ENCODE measurements around the gene EZH1.
A peak's percentile ranks its signal among the peaks of the same experiment; 100 is the strongest.

Gene EZH1

GRCh38 chr17:42748202-42748907 lies 3.5 kb upstream of the EZH1 start:
- TF ChIP-seq, protein P1, sequence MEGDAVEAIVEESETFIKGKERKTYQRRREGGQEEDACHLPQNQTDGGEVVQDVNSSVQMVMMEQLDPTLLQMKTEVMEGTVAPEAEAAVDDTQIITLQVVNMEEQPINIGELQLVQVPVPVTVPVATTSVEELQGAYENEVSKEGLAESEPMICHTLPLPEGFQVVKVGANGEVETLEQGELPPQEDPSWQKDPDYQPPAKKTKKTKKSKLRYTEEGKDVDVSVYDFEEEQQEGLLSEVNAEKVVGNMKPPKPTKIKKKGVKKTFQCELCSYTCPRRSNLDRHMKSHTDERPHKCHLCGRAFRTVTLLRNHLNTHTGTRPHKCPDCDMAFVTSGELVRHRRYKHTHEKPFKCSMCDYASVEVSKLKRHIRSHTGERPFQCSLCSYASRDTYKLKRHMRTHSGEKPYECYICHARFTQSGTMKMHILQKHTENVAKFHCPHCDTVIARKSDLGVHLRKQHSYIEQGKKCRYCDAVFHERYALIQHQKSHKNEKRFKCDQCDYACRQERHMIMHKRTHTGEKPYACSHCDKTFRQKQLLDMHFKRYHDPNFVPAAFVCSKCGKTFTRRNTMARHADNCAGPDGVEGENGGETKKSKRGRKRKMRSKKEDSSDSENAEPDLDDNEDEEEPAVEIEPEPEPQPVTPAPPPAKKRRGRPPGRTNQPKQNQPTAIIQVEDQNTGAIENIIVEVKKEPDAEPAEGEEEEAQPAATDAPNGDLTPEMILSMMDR (IDR thresholded peaks at IDR 0.05): no peak

DNA sequence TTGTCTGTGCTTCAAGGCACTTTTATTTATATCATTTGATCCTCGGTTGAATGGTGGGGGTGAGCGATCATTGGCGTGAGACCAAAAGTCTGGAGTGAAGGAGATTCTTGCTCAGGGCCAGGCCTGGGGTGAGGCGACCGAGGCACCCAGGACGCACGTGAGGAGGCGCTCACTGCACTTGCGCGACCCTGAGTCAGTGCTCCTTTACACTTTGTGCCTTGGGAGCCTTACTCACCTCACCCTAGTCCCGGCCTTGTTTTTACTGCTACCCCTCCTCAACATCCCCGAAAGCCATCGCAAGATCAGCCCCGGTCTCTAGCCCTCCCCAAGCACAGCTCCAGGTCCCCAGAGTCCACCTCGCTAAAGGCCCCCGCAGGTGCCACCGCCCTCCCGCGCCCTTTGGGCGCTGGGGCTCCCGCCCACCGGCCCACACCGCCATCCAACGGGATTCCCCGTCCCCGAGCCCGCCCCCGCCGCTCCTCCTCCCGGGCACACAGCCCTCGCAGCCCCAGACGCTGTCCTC lies 496 bp downstream of the EZH1 start:
- TF ChIP-seq, protein P1 (IDR thresholded peaks at IDR 0.05): no peak

- TF ChIP-seq, protein P1 (IDR thresholded peaks at IDR 0.05): no peak
Observed at GRCh38 chr17:42743595-42744282, 1.1 kb downstream of the EZH1 start.

DNA sequence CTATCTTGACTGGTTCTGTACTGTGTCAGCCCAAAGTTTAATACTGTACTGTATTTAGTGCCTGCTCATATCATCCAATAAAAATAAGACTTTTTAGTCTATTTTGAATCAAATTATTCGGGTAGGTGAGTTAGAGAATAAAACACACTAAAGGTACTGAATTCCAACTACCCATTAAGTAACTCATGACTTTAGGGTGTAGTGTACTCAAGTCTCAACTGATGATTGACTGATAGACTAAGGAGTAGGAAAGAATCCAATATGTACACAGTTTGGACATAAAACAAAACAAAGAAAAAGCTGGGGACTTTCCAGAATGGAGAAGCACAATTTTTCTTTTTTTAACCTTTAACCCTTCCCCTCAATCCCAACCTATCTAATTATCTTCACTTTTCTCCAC lies 4.1 kb downstream of the EZH1 start:
- TF ChIP-seq, protein P1 (IDR thresholded peaks at IDR 0.05): no peak

DNA sequence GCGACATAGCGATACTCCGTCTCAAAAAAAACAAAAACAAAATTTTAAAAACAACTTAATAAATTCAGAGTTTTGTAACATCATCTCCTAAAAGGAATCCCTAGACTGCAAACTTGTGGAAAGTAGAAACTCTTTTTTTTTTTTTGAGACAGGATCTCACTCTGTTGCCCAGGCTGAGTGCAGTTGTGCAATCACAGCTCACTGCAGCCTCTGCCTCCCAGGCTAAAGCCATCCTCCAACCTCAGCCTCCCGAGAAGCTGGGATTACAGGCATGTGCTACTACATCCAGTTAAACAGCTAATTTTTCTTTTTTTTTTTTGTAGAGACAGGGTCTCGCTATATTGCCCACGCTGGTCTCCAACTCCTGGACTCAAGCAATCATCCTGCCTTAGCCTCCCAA lies 19.7 kb downstream of the EZH1 start:
- TF ChIP-seq, protein P1 (IDR thresholded peaks at IDR 0.05): no peak

- TF ChIP-seq, protein P1 (IDR thresholded peaks at IDR 0.05): no peak
Observed at GRCh38 chr17:42723636-42724035, 21.2 kb downstream of the EZH1 start.

GRCh38 chr17:42720996-42721583 lies 23.8 kb downstream of the EZH1 start:
- TF ChIP-seq, protein P1 (IDR thresholded peaks at IDR 0.05): peak; percentile 73

All from LNCAP (cell line).